SK-N-SH treated with all-trans-retinoic acid at 6 μM for 48 hours (cell line): ENCODE measurements around the gene TEDC2.

Source experiments
- ARNTL ChIP-seq: fragments of 450-650 bp; formaldehyde crosslinking; IDR thresholded peaks from 2 replicates; pipeline ENCODE4 v1.5.0; 2020; ENCODE audit warnings: low read depth, mild to moderate bottlenecking, moderate library complexity, borderline replicate concordance
- GLIS3 ChIP-seq: fragments of 250-450 bp; sonication (Bioruptor Pico); IDR thresholded peaks from 2 replicates; pipeline ENCODE4 v1.5.0; 2020; ENCODE audit warnings: mild to moderate bottlenecking, moderate library complexity
- ISL1 ChIP-seq: fragments of 250-450 bp; sonication (Bioruptor Pico); IDR thresholded peaks from 2 replicates; pipeline ENCODE4 v2.1.2; 2022; ENCODE audit warnings: mild to moderate bottlenecking, moderate library complexity
- RARB ChIP-seq: fragments of 250-450 bp; sonication (Bioruptor Pico); IDR thresholded peaks from 2 replicates; pipeline ENCODE4 v1.8.0; 2021; ENCODE audit warnings: mild to moderate bottlenecking, moderate library complexity
- SNAI2 ChIP-seq: fragments of 250-450 bp; sonication (Bioruptor Pico); IDR thresholded peaks from 2 replicates; pipeline ENCODE4 v1.5.0; 2020; ENCODE audit warnings: mild to moderate bottlenecking, moderate library complexity
- TSHZ2 ChIP-seq: fragments of 250-450 bp; sonication (Bioruptor Pico); IDR thresholded peaks from 2 replicates; pipeline ENCODE4 v1.5.0; 2020; ENCODE audit warnings: mild to moderate bottlenecking, moderate library complexity
- ZFP3 ChIP-seq: fragments of 250-450 bp; sonication (Bioruptor Pico); IDR thresholded peaks from 2 replicates; pipeline ENCODE4 v1.5.0; 2020; ENCODE audit warnings: mild to moderate bottlenecking, moderate library complexity
- ZFP30 ChIP-seq: fragments of 450-650 bp; formaldehyde crosslinking; IDR thresholded peaks from 2 replicates; pipeline ENCODE4 v1.5.0; 2022; ENCODE audit warnings: mild to moderate bottlenecking, moderate library complexity
- TF ChIP-seq, protein P1 (sequence below): fragments of 250-450 bp; sonication (Bioruptor Pico); IDR thresholded peaks from 2 replicates; pipeline ENCODE4 v1.5.1; 2021; ENCODE audit warnings: mild to moderate bottlenecking, moderate library complexity
- TF ChIP-seq, protein P2 (sequence below): fragments of 250-450 bp; sonication (Bioruptor Pico); IDR thresholded peaks from 2 replicates; pipeline ENCODE4 v1.8.0; 2021; ENCODE audit warnings: low read depth, mild to moderate bottlenecking, moderate library complexity, borderline replicate concordance
- TF ChIP-seq, protein P3 (sequence below): fragments of 250-450 bp; sonication (Bioruptor Pico); IDR thresholded peaks from 2 replicates; pipeline ENCODE4 v1.8.0; 2020; ENCODE audit warnings: mild to moderate bottlenecking, moderate library complexity, borderline replicate concordance

DNA sequence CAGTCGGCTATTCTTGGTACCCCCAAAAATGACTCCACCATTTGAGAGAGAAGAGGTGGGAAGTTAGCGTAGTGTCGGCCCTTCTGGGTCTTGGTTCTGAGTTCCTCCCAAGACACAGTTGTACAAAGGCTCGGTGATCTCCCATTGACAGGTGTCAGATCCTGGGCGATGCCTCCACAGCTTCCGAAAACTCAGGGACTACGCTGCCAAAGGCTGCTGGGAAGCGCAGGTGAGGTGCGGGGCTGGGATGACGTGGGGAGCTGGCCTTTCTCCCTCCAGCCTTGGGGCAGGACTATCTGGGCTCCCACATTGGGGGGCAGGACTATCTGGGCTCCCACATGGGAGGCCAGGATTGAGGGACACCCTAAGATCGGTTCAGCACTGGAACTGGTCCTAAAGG lies 20.3 kb upstream of the TEDC2 start:
- TF ChIP-seq, protein P1, sequence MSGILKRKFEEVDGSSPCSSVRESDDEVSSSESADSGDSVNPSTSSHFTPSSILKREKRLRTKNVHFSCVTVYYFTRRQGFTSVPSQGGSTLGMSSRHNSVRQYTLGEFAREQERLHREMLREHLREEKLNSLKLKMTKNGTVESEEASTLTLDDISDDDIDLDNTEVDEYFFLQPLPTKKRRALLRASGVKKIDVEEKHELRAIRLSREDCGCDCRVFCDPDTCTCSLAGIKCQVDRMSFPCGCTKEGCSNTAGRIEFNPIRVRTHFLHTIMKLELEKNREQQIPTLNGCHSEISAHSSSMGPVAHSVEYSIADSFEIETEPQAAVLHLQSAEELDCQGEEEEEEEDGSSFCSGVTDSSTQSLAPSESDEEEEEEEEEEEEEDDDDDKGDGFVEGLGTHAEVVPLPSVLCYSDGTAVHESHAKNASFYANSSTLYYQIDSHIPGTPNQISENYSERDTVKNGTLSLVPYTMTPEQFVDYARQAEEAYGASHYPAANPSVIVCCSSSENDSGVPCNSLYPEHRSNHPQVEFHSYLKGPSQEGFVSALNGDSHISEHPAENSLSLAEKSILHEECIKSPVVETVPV (CRISPR knock-in tag) = no peak
- TF ChIP-seq, protein P2, sequence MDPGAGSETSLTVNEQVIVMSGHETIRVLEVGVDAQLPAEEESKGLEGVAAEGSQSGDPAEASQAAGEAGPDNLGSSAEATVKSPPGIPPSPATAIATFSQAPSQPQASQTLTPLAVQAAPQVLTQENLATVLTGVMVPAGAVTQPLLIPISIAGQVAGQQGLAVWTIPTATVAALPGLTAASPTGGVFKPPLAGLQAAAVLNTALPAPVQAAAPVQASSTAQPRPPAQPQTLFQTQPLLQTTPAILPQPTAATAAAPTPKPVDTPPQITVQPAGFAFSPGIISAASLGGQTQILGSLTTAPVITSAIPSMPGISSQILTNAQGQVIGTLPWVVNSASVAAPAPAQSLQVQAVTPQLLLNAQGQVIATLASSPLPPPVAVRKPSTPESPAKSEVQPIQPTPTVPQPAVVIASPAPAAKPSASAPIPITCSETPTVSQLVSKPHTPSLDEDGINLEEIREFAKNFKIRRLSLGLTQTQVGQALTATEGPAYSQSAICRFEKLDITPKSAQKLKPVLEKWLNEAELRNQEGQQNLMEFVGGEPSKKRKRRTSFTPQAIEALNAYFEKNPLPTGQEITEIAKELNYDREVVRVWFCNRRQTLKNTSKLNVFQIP = no peak
- TF ChIP-seq ZFP30 (CRISPR knock-in tag) = no peak
- no peak for TF ChIP-seq SNAI2 (CRISPR knock-in tag)
- no peak for TF ChIP-seq ISL1 (CRISPR knock-in tag)
- no peak for TF ChIP-seq ARNTL (CRISPR knock-in tag)
- no peak for TF ChIP-seq ZFP3
- no peak for TF ChIP-seq TSHZ2 (CRISPR knock-in tag)
- no peak for TF ChIP-seq GLIS3 (CRISPR knock-in tag)
- TF ChIP-seq, protein P3, sequence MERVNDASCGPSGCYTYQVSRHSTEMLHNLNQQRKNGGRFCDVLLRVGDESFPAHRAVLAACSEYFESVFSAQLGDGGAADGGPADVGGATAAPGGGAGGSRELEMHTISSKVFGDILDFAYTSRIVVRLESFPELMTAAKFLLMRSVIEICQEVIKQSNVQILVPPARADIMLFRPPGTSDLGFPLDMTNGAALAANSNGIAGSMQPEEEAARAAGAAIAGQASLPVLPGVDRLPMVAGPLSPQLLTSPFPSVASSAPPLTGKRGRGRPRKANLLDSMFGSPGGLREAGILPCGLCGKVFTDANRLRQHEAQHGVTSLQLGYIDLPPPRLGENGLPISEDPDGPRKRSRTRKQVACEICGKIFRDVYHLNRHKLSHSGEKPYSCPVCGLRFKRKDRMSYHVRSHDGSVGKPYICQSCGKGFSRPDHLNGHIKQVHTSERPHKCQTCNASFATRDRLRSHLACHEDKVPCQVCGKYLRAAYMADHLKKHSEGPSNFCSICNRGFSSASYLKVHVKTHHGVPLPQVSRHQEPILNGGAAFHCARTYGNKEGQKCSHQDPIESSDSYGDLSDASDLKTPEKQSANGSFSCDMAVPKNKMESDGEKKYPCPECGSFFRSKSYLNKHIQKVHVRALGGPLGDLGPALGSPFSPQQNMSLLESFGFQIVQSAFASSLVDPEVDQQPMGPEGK (CRISPR knock-in tag) = no peak
- no peak for TF ChIP-seq RARB (CRISPR knock-in tag)
